Neural cell (in vitro differentiated cells): Measurements from ENCODE around the gene RGS6. TPM values are rescaled to one million over a fixed set of nuclear protein-coding genes. Genes with fewer than 3 reads are reported as not detected.

Experiments used
- H2AFZ ChIP-seq: fragments of 200-600, 300-800 bp; sonication (generic), shearing (Covaris generic); 2 replicates; pipeline ENCODE4 v1.6.0; 2014; ENCODE audit warnings: low read depth, mild to moderate bottlenecking, antibody characterized with exemption, low read length, moderate library complexity
- H3F3A ChIP-seq: fragments of 200-600 bp; shearing (Covaris generic); 2 replicates; pipeline ENCODE4 v1.6.1; 2016; ENCODE audit warnings: mild to moderate bottlenecking, moderate library complexity, mixed read lengths, antibody characterized with exemption, low read length; ENCODE audit not compliant: insufficient read depth, poor library complexity, severe bottlenecking
- H3K27ac ChIP-seq: fragments of 200-600, 300-800 bp; sonication (generic), shearing (Covaris generic); 2 replicates; pipeline ENCODE4 v1.5.1; 2014; ENCODE audit warnings: mild to moderate bottlenecking, low read length, moderate library complexity
- H3K27me3 ChIP-seq: fragments of 300-800, 200-600 bp; sonication (generic), shearing (Covaris generic); 2 replicates; pipeline ENCODE4 v1.6.0; 2014; ENCODE audit warnings: mild to moderate bottlenecking, low read depth, low read length, moderate library complexity; ENCODE audit not compliant: insufficient read depth
- H3K36me3 ChIP-seq: fragments of 300-800, 200-600 bp; sonication (generic), shearing (Covaris generic); 2 replicates; pipeline ENCODE4 v1.5.1; 2014; ENCODE audit warnings: mild to moderate bottlenecking, antibody characterized with exemption, low read length, moderate library complexity; ENCODE audit not compliant: insufficient read depth
- H3K4me2 ChIP-seq: fragments of 300-800, 200-600 bp; sonication (generic), shearing (Covaris generic); 2 replicates; pipeline ENCODE4 v1.6.0; 2014; ENCODE audit warnings: mild to moderate bottlenecking, low read length
- H3K4me3 ChIP-seq: fragments of 300-800, 200-600 bp; sonication (generic), shearing (Covaris generic); 2 replicates; pipeline ENCODE4 v1.5.1; 2014; ENCODE audit warnings: mild to moderate bottlenecking, low read length, moderate library complexity
- H3K79me2 ChIP-seq: fragments of 200-600 bp; shearing (Covaris generic); replicated peaks from 2 replicates; pipeline ENCODE4 v1.6.0; 2014; ENCODE audit warnings: mild to moderate bottlenecking, low read length, moderate library complexity; ENCODE audit not compliant: insufficient read depth
- H3K9ac ChIP-seq: fragments of 300-800, 200-600 bp; sonication (generic), shearing (Covaris generic); 2 replicates; pipeline ENCODE4 v1.6.1; 2016; ENCODE audit warnings: mild to moderate bottlenecking, low read length, mixed read lengths
- H3K9me2 ChIP-seq: fragments of 200-600 bp; shearing (Covaris generic); 2 replicates; pipeline ENCODE4 v1.6.1; 2016; ENCODE audit warnings: mild to moderate bottlenecking, low read length, mixed read lengths; ENCODE audit not compliant: insufficient read depth
- H3K9me3 ChIP-seq: fragments of 200-600, 300-800 bp; sonication (generic), shearing (Covaris generic); 2 replicates; pipeline ENCODE4 v1.6.1; 2016; ENCODE audit warnings: mild to moderate bottlenecking, mixed run types, low read length, moderate library complexity, mixed read lengths
- H4K20me1 ChIP-seq: fragments of 200-600 bp; shearing (Covaris generic); 2 replicates; pipeline ENCODE4 v1.6.1; 2016; ENCODE audit warnings: mild to moderate bottlenecking, mixed run types; ENCODE audit not compliant: insufficient read depth
- CTCF ChIP-seq: fragments of 450-650 bp; IDR thresholded peaks from 2 replicates; pipeline ENCODE4 v1.5.1; 2014; ENCODE audit warnings: antibody characterized with exemption, mild to moderate bottlenecking, moderate library complexity; ENCODE audit not compliant: poor library complexity, severe bottlenecking
- EP300 ChIP-seq: fragments of 450-650 bp; conservative IDR thresholded peaks from 2 replicates; pipeline ENCODE4 v1.6.1; 2014; ENCODE audit warnings: antibody characterized with exemption, mild to moderate bottlenecking, moderate library complexity; ENCODE audit not compliant: poor library complexity, severe bottlenecking
- EZH2 ChIP-seq: fragments of 200-600, 300-800 bp; shearing (Covaris generic), sonication (generic); IDR thresholded peaks from 2 replicates; pipeline ENCODE4 v1.6.1; 2014; ENCODE audit warnings: antibody characterized with exemption, low read length, borderline replicate concordance, mild to moderate bottlenecking; ENCODE audit not compliant: insufficient read depth, poor library complexity, severe bottlenecking
- MXI1 ChIP-seq: fragments of 450-650 bp; conservative IDR thresholded peaks from 2 replicates; pipeline ENCODE4 v1.6.1; 2014; ENCODE audit warnings: antibody characterized with exemption, mild to moderate bottlenecking; ENCODE audit not compliant: poor library complexity, severe bottlenecking
- POLR2AphosphoS5 ChIP-seq: IDR thresholded peaks from 2 replicates; pipeline ENCODE4 v1.6.1; 2012
- RAD21 ChIP-seq: fragments of 450-650 bp; conservative IDR thresholded peaks from 2 replicates; pipeline ENCODE4 v1.6.1; 2014; ENCODE audit warnings: antibody characterized with exemption, mild to moderate bottlenecking, moderate library complexity
- REST ChIP-seq: IDR thresholded peaks from 2 replicates; pipeline ENCODE4 v1.6.1; 2012; ENCODE audit warnings: borderline replicate concordance
- SMC3 ChIP-seq: fragments of 450-650 bp; conservative IDR thresholded peaks from 2 replicates; pipeline ENCODE4 v1.6.1; 2014; ENCODE audit warnings: antibody characterized with exemption, mild to moderate bottlenecking, moderate library complexity; ENCODE audit not compliant: poor library complexity
- TAF1 ChIP-seq: IDR thresholded peaks from 2 replicates; pipeline ENCODE4 v1.6.1; 2012; ENCODE audit warnings: low read depth
- polyA plus RNA-seq: library from polyadenylated mRNA; depleted of rRNA; stranded (reverse); fragments of >200 nt; gene quantifications from 2 replicates; pipeline ENCODE4 v1.2.3, GENCODE V29; 2014

Gene RGS6
- polyA plus RNA-seq, 1 donor from 2014 or later, result 7.3 TPM

- Histone ChIP-seq H3K9me2 (no peaks in the 10 kb centered on the region), H2AFZ (no peak overlapping the region), H3K9me3 (no peaks in the 10 kb centered on the region), H3K4me2 (no peak overlapping the region), H3F3A (no peaks in the 10 kb centered on the region), H3K9ac (no peak overlapping the region), H3K27ac (no peak overlapping the region), H3K79me2 (no peaks in the 10 kb centered on the region), H3K4me3 (no peak overlapping the region), H3K27me3 (no peaks in the 10 kb centered on the region), H4K20me1 (no peaks in the 10 kb centered on the region), H3K36me3 (no peaks in the 10 kb centered on the region)
- no peak for TF ChIP-seq TAF1
- no peak for TF ChIP-seq CTCF
- TF ChIP-seq RAD21, result no peak
- TF ChIP-seq EP300, result no peak
- no peak for TF ChIP-seq MXI1
- TF ChIP-seq REST, result no peak
- no peak for TF ChIP-seq SMC3
- no peak for TF ChIP-seq POLR2AphosphoS5
- no peak for TF ChIP-seq EZH2
Observed at GRCh38 chr14:71943695-71944018, 11.4 kb downstream of the RGS6 start.

- no peaks in the 10 kb centered on the region for H4K20me1 ChIP-seq
- H3K9ac ChIP-seq, result no peak overlapping the region
- H3K4me3 ChIP-seq, result no peak overlapping the region
- H3K4me2 ChIP-seq, result no peak overlapping the region
- no peaks in the 10 kb centered on the region for H3K9me3 ChIP-seq
- no peaks in the 10 kb centered on the region for H3K9me2 ChIP-seq
- H3K27ac ChIP-seq, result no peak overlapping the region
- H2AFZ ChIP-seq, result no peak overlapping the region
- H3K79me2 ChIP-seq, result no peaks in the 10 kb centered on the region
- no peak for TF ChIP-seq SMC3
- H3K27me3 ChIP-seq, result no peaks in the 10 kb centered on the region
- H3K36me3 ChIP-seq, result no peaks in the 10 kb centered on the region
- no peaks in the 10 kb centered on the region for H3F3A ChIP-seq
Observed at GRCh38 chr14:71947947-71948500, 15.8 kb downstream of the RGS6 start.
